B cell (primary cell): Measurements from ENCODE around the gene XRCC4. TPM values are rescaled to one million over a fixed set of nuclear protein-coding genes. Genes with fewer than 3 reads are reported as not detected.

Source experiments
- ATAC-seq: fragments of 200-7000 bp; cut with Tn5 transposase; one replicate; pipeline ENCODE4 v1.10.0; 2021; ENCODE audit warnings: low read depth, mild to moderate bottlenecking, moderate number of reproducible peaks, moderate library complexity
- CTCF ChIA-PET: fragments of 350-600 bp; sonication (Branson Sonifier 250); formaldehyde crosslinking; loops from one replicate; lab custom pipeline; 2021; ENCODE audit warnings: antibody characterized with exemption, inconsistent platforms; lab: Charles Lee
- POLR2A ChIA-PET: fragments of 350-600 bp; sonication (Branson Sonifier 250); formaldehyde crosslinking; loops from one replicate; lab custom pipeline; 2021; ENCODE audit warnings: antibody characterized with exemption; lab: Charles Lee
- DNase-seq: peaks from one replicate; pipeline ENCODE4 v3.0.0; 2013
- H2AFZ ChIP-seq: 2 replicates; pipeline ENCODE4 v1.6.1; 2012; ENCODE audit warnings: mild to moderate bottlenecking, low read depth, low read length; ENCODE audit not compliant: insufficient read depth, poor library complexity, severe bottlenecking
- H3K27ac ChIP-seq, 2 donors: 1 replicate in 1 of 2; 2 replicates in 1 of 2; pipeline ENCODE4 v1.5.1; 2012 to 2013; ENCODE audit warnings: low read length in 2 of 2, mild to moderate bottlenecking in 2 of 2, moderate library complexity in 1 of 2
- H3K27me3 ChIP-seq, 4 experiments: fragments of 200-600 bp in 1 of 4; sonication (generic) in 1 of 4; replicated peaks in 1 of 4; 1 replicate in 2 of 4; 2 replicates in 2 of 4; pipeline versions ENCODE4 v1.6.1 to v1.7.0; 2013 to 2016; ENCODE audit warnings: low read length in 3 of 4, mild to moderate bottlenecking in 2 of 4, mixed read lengths in 1 of 4, moderate library complexity in 1 of 4; ENCODE audit not compliant: insufficient read depth in 4 of 4, control insufficient read depth in 3 of 4; ENCODE audit errors: control extremely low read depth in 1 of 4
- H3K36me3 ChIP-seq, 2 experiments: replicated peaks in 1 of 2; 1 replicate in 1 of 2; 2 replicates in 1 of 2; pipeline versions ENCODE4 v1.6.1 to v1.7.1; 2013; ENCODE audit warnings: low read length in 1 of 2; ENCODE audit not compliant: insufficient read depth in 2 of 2, control insufficient read depth in 1 of 2; ENCODE audit errors: control extremely low read depth in 1 of 2, extremely low read depth in 1 of 2
- H3K4me1 ChIP-seq, 2 donors: fragments of 200-600 bp in 1 of 2; sonication (generic) in 1 of 2; 1 replicate in 1 of 2; 2 replicates in 1 of 2; pipeline versions ENCODE4 v1.5.1 to v1.6.1; 2013 to 2017; ENCODE audit warnings: low read length in 2 of 2; ENCODE audit not compliant: control insufficient read depth in 2 of 2, insufficient read depth in 2 of 2
- H3K4me2 ChIP-seq: replicated peaks from 2 replicates; pipeline ENCODE3; 2012; ENCODE audit warnings: mild to moderate bottlenecking, low read depth, low read length; ENCODE audit not compliant: poor library complexity, severe bottlenecking
- H3K4me3 ChIP-seq, 5 experiments: fragments of 200-600 bp in 1 of 5; sonication (generic) in 1 of 5; 1 replicate in 3 of 5; 2 replicates in 2 of 5; pipeline versions ENCODE4 v1.5.1 to v1.7.0; 2011 to 2016; ENCODE audit warnings: low read length in 4 of 5, mild to moderate bottlenecking in 4 of 5, low read depth in 2 of 5, control low read depth in 1 of 5, moderate library complexity in 1 of 5; ENCODE audit not compliant: insufficient read depth in 1 of 5; ENCODE audit errors: control extremely low read depth in 1 of 5, extremely low read depth in 1 of 5
- H3K79me2 ChIP-seq: fragments of 200-600 bp; sonication (generic); one replicate; pipeline ENCODE4 v1.6.0; 2016; ENCODE audit warnings: low read length; ENCODE audit not compliant: control insufficient read depth, insufficient read depth
- H3K9ac ChIP-seq: fragments of 200-600 bp; sonication (generic); 2 replicates; pipeline ENCODE4 v1.6.1; 2017; ENCODE audit warnings: mild to moderate bottlenecking, low read length, moderate library complexity
- H3K9me3 ChIP-seq, 3 donors: one replicate each; pipeline versions ENCODE4 v1.6.1 to v1.7.1; 2013; ENCODE audit warnings: low read length in 2 of 3; ENCODE audit not compliant: control insufficient read depth in 2 of 3, insufficient read depth in 1 of 3; ENCODE audit errors: control extremely low read depth in 1 of 3
- H4K20me1 ChIP-seq: 2 replicates; pipeline ENCODE4 v1.6.0; 2012; ENCODE audit warnings: mild to moderate bottlenecking, low read length; ENCODE audit not compliant: insufficient read depth, control insufficient read depth, poor library complexity, severe bottlenecking
- H3K27ac Mint-ChIP-seq: one replicate; pipeline ENCODE4 v1.8.0; 2021; ENCODE audit warnings: mixed read lengths
- H3K27me3 Mint-ChIP-seq: one replicate; pipeline ENCODE4 v1.8.0; 2021; ENCODE audit warnings: mixed read lengths
- H3K4me1 Mint-ChIP-seq: one replicate; pipeline ENCODE4 v1.8.0; 2021; ENCODE audit warnings: mixed read lengths
- H3K4me3 Mint-ChIP-seq: one replicate; pipeline ENCODE4 v1.8.0; 2021; ENCODE audit warnings: mixed read lengths
- H3K9me3 Mint-ChIP-seq: one replicate; pipeline ENCODE4 v1.8.0; 2022; ENCODE audit warnings: mixed read lengths; ENCODE audit not compliant: insufficient read depth
- CTCF ChIP-seq: fragments of 200-600 bp; IDR thresholded peaks from one replicate; pipeline ENCODE4 v1.8.0; 2022; ENCODE audit warnings: antibody characterized with exemption, mild to moderate bottlenecking
- EZH2 ChIP-seq: IDR thresholded peaks from 2 replicates; pipeline ENCODE4 v1.6.1; 2012; ENCODE audit warnings: borderline replicate concordance, low read depth, mild to moderate bottlenecking, moderate library complexity, low read length; ENCODE audit not compliant: insufficient read depth, poor library complexity, severe bottlenecking
- WGBS: methylation state at CpG from one replicate; pipeline ENCODE4 v1.1.5; 2013; ENCODE audit warnings: missing lambda C conversion rate; ENCODE audit not compliant: insufficient coverage; 5-methylcytosine and 5-hydroxymethylcytosine counted together
- intact Hi-C: fragments of 100-400 bp; cut with micrococcal nuclease; formaldehyde crosslinking; loops from one replicate; pipeline ENCODE4 v1.10.0; 2022
- polyA plus RNA-seq: library from polyadenylated mRNA; depleted of rRNA; stranded (reverse); fragments of >200 nt; gene quantifications from 2 replicates; pipeline ENCODE4 v1.2.3, GENCODE V29; 2012
- total RNA-seq, 2 donors: library from RNA; stranded (reverse); fragments of 120-200 nt in 1 of 2; gene quantifications; 1 replicate in 1 of 2; 2 replicates in 1 of 2; pipeline versions ENCODE4 v1.2.3 to v1.2.4, GENCODE V29; 2013 to 2022

The XRCC4 gene
- total and polyA plus RNA-seq, 2 donors (not counting 1 experiment from before 2014, with no cell fraction given), result 1.3 to 7.7 TPM

GRCh38 chr5:83378624-83379289 lies 301.4 kb downstream of the XRCC4 start:
- no peaks in the 10 kb centered on the region for H3K4me1 ChIP-seq
- no peaks in the 10 kb centered on the region for H3K27me3 Mint-ChIP-seq
- H3K79me2 ChIP-seq, result no peaks in the 10 kb centered on the region
- intact Hi-C loops, result no loop called here
- H3K4me3 Mint-ChIP-seq, result no peak overlapping the region
- H3K9me3 Mint-ChIP-seq, result no peaks in the 10 kb centered on the region
- no peaks in the 10 kb centered on the region for H3K4me1 Mint-ChIP-seq
- H4K20me1 ChIP-seq, result no peaks in the 10 kb centered on the region
- 97% methylated on average over 3 of the region's 7 CpGs for WGBS
- H3K27me3 ChIP-seq, result no peaks in the 10 kb centered on the region
- no peak overlapping the region for H3K27ac ChIP-seq
- no peak overlapping the region for H3K4me3 ChIP-seq
- CTCF ChIA-PET, result no interaction called here
- no peaks in the 10 kb centered on the region for H3K36me3 ChIP-seq
- no peak for TF ChIP-seq EZH2
- TF ChIP-seq CTCF, result no peak
- DNase-seq (no peak), ATAC-seq (no peak)
- no peak overlapping the region for H3K4me2 ChIP-seq
- no peak overlapping the region for H3K27ac Mint-ChIP-seq
- POLR2A ChIA-PET, result no interaction called here
- no peak overlapping the region for H2AFZ ChIP-seq
- no peak overlapping the region for H3K9ac ChIP-seq
- H3K9me3 ChIP-seq, result no peaks in the 10 kb centered on the region

GRCh38 chr5:83385812-83386211 lies 308.5 kb downstream of the XRCC4 start:
- Histone ChIP-seq H3K9me3 (no peaks in the 10 kb centered on the region), H3K9ac (no peak overlapping the region), H3K27me3 (no peaks in the 10 kb centered on the region), H3K4me3 (no peak overlapping the region), H3K4me2 (no peak overlapping the region), H4K20me1 (no peaks in the 10 kb centered on the region), H3K36me3 (no peaks in the 10 kb centered on the region), H3K4me1 (no peaks in the 10 kb centered on the region), H3K79me2 (no peaks in the 10 kb centered on the region), H2AFZ (no peak overlapping the region), H3K27ac (no peak overlapping the region)
- no peak for ATAC-seq
- TF ChIP-seq CTCF (no peak), EZH2 (no peak)
- Mint-ChIP-seq H3K9me3 (no peaks in the 10 kb centered on the region), H3K4me1 (no peaks in the 10 kb centered on the region), H3K27me3 (no peaks in the 10 kb centered on the region), H3K4me3 (no peak overlapping the region), H3K27ac (no peak overlapping the region)
- ChIA-PET CTCF (no interaction called here), POLR2A (no interaction called here)
- WGBS, result no CpG with 5 or more reads among the region's 4 CpGs
- intact Hi-C loops, result no loop called here
- DNase-seq, result no peak
